GM19438 (cell line): ENCODE results near the gene NPC2.
"Not testable (repeated sequence)": the region's sequence is repeated elsewhere in the genome, so short reads cannot be mapped to it uniquely, and the experiment has no call there.

Experiments used
- ATAC-seq: cut with Tn5 transposase; IDR thresholded peaks from one replicate; pipeline ENCODE4 v1.9.1; 2021; ENCODE audit warnings: low read depth; ENCODE audit not compliant: unreplicated experiment

NPC2 gene

DNA sequence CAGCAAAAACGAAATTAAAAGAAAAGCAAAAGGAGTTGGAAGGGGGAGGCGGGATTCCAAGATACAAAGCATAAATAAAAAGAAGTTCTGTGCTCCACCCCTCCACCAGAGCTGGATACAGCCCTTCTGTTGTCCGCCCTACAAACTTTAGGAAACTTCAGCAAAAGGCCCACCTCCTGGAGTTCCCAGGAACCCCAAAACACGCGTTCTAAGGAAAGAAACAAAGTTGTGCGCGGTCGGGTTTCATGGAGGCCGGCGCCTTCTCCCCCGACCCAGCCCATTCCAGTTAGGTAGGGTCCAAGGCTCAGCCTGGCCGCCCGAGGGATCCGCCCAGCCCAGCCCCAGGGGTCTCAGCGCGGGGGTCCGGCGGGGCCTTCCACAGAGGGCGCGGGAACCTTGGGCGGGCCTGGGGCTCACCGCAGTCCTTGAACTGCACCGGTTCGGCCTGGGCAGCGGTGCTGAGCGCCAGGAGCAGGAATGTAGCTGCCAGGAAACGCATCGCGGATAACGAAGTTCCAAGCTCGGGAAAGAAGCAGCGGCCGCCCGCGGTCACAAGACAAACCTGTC lies at the start of gene NPC2:
Gene NPC2, minus strand, starts transcription at position 530 of the 567 bp plus-strand sequence. Its CDS starts 31 bp downstream, at position 499.
- peak; percentile 3 for ATAC-seq

- ATAC-seq = no peak
Measured at GRCh38 chr14:74542056-74542685, 49.1 kb upstream of the NPC2 start.

DNA sequence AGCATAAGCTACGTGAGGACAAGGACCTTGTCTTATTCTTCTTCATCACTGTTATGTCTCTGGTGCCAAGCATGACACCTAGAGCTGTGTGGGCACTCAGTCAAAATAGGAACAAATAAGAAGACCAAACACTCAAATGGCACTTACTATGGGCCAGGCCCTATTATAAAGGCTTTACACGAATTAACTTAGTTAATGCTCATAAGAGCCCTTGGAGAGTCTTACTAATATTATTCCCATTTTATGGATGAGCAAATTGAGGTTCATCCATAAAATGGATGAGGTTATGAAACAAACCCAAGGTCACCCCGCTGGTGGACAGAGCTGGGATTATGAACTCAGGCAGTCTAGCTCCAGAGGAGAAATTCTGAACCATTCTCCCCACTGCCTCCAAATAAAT lies 48.1 kb upstream of the NPC2 start:
- no peak for ATAC-seq

DNA sequence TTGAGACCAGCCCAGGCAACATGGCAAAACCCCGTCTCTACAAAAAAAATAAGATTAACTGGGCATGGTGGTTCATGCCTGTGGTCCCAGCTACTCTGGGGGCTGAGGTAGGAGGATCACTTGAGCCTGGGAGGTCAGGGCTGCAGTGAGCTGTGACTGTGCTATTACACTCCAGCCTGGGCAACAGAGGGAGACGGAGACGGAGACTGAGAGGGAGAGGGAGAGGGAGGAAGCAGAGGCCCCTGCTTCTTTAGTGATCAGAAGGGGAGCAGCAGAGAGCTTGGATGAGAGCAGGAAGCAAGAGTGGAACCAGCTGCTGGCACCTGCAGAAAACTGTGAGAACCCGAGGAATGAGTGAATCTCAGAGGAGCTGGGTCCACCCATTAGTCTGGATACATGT lies 46.4 kb upstream of the NPC2 start:
- no peak for ATAC-seq

- no peak for ATAC-seq
Measured at GRCh38 chr14:74538411-74539391, 45.6 kb upstream of the NPC2 start.

DNA sequence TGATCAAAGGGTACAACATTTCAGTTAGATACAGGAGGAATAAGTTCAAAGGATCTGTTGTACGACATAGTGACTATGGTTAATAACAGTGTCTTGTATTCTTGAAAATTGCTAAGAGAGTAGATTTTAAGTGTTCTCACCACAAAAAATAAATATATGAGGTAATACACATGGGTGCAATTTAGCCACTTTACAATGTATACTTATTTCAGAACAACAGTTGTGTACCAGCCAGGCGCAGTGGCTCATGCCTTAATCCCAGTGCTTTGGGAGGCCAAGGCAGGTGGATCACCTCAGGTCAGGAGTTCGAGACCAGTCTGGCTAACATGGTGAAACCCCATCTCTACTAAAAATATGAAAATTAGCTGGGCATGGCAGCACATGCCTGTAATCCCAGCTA lies 43.2 kb upstream of the NPC2 start:
- ATAC-seq = not testable (repeated sequence)

DNA sequence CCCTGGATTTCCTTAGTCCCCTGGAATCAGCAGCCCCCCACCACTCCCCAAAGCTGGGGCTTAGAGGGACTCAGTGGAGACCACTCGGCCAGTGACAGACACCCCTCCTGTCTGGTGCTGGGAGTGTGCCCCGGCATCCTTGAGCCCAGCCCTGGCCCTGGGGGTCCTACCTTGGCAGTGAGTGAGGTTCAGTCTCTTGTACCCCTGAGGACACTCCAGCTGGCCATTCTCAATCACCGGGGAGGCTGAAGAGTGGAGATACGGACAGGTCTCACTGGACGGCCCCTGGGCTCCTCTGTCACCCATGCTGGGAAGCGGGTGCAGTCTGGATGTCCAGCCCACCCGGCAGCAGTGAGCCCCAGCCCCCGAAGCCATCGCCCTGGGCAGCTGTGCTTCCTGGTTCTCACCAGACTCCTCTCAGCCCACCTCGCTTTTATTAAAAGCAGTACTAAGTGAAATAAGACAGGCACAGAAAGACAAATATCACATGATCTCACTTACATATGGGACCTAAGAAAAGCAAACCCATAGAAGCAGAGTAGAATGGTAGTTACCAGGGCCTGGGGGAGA lies 42.7 kb upstream of the NPC2 start:
- ATAC-seq = no peak

DNA sequence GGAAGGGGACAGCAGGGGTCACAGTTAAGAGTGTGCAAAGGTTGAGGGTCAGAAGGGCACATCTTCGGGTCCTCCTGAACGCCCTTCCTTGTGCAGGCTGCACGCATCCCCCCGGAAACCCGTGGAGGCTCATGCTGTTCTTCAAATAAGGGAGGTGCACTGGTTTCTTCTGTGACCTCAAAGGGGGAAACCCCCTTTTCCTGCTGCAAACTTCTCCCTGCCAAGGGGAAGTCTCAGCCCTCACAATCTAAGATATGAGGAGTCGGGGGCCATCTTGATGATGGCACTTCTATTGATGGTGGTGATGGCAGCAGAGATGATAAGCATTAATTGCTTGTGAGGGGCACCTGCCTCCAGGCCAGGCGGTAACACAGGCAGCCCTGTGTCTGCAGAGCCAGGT lies 40.5 kb upstream of the NPC2 start:
- no peak for ATAC-seq

DNA sequence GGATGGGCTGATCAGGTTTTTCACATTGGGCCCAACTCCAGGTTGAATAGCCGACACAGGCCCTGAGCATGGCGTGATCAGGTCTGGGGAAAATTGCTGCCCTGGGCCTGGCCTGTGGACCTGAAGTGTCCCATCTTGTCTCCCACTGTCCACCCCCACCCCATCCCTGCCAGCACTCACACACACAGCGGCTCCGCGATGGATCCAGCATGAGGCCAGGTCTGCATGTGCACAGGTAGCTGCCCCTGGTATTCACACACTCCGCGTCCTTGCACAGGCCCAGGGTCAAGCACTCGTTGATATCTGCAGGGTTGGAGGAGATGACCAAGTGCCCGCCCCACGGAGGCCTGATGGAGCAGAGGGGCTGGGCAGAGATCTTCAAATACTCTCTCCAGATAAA lies 39.1 kb upstream of the NPC2 start:
- no peak for ATAC-seq

- ATAC-seq = no peak
Measured at GRCh38 chr14:74531467-74531866, 38.4 kb upstream of the NPC2 start.

DNA sequence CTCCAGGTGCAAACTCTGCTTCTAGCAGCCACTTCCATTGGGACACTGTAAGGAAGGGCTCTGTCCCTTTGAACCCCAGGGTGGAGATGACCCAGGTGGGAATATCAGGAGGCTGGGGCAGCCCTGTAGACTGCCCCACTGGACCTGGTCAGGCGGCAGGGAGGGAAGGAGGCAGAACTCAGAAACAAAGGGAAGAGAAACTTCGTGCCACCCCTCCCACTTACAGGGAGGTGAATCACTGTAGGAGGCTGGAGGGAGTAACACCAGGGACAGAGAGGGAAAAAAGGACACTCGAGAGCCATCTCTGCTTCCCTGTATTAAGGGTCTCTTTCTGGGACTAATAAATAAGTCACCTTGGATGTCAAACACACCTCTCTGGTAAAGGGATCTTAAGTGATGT lies 37.9 kb upstream of the NPC2 start:
- no peak for ATAC-seq

DNA sequence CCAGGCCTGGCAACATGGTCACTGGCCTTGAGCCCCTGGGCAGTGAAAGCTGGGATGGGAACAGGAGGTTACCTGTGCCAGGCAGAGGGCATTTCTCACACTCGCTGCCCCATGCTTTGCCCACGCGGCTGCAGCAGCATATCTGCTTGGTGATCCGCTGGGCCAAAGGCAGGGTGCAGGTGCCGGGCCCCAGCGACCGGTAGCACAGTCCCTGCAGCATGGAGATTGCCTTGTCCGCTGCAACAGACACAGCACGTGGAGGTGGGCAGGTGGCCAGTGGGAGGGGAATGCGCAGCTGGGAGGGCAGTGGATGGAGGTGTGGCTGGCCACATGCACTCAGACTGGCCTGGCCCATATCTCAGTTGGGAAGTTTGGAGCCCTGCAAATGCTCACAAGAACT lies 35.8 kb upstream of the NPC2 start:
- no peak for ATAC-seq

DNA sequence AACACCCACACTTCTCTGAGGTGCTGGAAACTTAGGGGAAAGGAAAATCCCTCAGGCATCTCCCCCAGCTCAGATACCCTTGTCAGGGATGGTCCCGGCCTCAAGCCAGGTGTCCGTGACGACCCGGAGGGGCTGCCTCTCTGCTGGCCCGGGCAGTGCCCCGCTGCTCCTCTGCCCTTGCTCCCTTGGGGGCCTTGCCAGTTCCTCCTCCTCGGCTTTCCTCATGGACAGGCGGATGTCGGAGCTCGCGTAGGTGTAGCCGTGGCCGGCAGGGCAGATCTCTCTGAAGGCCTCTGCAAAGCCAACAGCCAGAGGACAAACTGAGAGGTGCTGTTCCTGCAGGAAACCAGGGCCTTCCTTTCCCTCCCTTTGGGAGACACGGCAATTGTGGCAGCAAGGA lies 35.3 kb upstream of the NPC2 start:
- no peak for ATAC-seq

GRCh38 chr14:74527736-74528280 lies 34.7 kb upstream of the NPC2 start:
- ATAC-seq = no peak

- ATAC-seq = no peak
Measured at GRCh38 chr14:74526854-74527585, 33.9 kb upstream of the NPC2 start.

DNA sequence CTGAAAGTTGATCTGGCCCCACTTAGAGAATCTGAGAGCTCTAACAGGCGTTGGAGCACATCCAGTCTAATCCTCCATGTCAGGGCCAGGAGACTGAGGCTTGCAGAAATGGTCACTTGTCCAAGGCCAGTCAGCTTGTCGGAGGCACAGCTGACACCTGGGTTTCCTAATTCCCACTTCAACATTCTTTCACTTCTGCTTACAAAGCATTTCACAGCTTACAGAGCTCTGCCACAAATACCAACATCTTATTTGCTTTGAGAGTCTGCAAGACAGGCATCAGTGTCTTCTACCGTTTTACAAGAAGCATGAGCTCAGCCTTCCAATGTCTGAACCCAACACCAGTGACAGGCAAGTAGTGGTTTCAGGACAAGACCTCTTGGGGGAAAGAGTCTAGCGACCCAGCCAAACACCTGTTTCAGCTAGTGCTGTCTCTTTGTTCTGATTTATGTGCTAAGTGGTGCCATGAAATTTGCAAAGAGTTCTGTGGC lies 32.3 kb upstream of the NPC2 start:
- ATAC-seq = no peak

- ATAC-seq = no peak
Measured at GRCh38 chr14:74524812-74525135, 31.7 kb upstream of the NPC2 start.

GRCh38 chr14:74524076-74524811 lies 31.1 kb upstream of the NPC2 start:
- ATAC-seq = no peak

DNA sequence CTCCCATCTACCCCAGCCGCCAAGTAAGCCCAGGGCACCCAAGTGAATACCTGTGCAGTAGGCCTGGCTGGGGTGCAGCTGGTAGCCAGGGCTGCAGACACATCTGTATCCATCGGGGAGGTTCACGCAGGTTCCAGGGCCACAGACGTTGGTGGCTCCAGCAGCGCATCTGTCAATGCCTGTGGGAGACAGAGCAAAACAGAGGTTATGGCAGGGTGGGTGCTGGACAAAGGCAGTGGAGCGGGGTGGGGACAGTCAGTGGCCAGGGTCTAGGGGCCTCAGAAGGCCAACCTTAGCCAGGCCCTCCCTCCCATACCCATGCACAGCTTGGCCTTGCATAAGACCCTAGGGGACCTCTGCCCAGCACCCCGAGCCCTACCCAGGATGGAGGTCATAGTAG lies 29.6 kb upstream of the NPC2 start:
- no peak for ATAC-seq

DNA sequence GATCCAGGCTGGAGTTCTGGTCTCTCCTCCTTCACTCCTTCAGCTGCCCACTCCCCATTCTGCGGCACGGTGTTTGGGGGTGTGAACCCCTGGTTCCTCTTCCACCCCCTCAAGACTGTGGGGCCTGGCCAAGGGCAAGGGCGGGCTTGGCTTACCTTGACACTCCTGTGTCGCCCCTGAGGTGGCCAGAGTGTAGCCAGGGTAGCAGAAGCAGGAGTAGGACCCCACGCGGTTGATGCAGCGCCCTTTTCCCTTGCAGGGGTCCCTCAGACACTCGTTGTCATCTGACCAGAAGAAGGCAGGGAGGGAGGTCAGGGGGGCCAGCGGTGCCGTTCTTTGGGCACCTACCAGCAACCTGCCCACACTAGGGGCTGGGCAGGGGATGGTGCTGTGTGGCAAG lies 28.7 kb upstream of the NPC2 start:
- no peak for ATAC-seq
